NCI-H774 (cell line): ENCODE data around the gene SPATA13.

Source experiments
- DNase-seq: peaks from one replicate; lab custom pipeline; 2025; lab: John Stamatoyannopoulos, UW

Gene SPATA13

GRCh38 chr13:24167666-24168391 is 7.3 kb downstream of the SPATA13 start:
- no peak for DNase-seq

DNA sequence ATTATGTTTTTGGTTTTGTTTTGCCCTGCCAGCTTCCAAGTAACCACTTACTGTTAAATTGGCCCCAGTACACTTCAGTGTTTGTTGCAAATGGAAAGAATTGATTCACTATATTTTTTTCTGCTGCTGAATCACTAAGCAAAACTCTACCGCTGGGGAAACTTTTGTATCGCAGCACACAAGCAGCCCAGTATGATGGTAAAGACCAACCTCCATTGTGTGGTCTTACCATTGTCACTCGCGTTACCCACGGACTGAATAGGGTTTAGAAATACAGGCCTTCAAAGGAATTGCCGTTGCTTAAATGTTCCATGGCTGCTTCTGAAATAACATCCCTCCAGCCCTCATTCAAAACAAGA is 7.9 kb downstream of the SPATA13 start:
- DNase-seq, result no peak

GRCh38 chr13:24168979-24169378 is 8.5 kb downstream of the SPATA13 start:
- DNase-seq, result no peak

DNA sequence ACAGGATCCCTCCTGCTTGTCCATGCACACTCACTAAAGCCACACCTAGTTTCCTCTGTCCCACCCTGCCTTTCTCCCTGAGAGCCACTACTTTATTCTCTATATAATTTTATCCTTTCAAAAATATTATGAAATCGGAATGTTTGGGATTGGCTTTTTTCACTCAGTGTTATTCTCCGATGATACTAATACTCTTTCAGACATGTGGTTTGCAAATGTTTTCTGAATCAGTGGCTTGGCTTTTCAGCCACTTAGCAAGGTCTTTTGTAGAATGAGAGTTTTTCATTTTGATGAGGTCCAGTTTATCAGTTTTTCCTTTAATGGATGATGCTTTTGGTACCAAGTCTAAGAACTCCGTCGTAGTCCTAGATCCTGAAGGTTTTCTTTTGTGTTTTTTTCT is 11.6 kb downstream of the SPATA13 start:
- no peak for DNase-seq

GRCh38 chr13:24173795-24174194 is 13.3 kb downstream of the SPATA13 start:
- no peak for DNase-seq

DNA sequence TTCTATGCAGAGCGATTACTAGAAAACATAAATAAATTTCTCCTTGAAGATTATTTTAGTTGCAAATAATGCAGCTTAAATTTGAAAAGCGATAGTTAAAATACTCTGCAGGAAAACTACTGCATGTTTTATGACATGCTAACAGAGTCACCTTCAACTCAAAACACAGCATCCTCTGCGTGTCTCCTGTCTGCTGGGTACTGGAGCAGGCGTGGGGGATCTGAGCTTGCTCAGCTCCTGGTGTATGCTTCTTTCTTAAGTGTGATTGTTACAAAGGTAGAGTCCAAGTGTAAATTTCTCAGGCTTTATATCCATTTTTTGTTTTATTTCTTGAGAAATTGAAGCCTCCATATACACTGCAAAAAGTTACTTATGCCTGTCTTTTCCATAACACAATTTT is 15.3 kb downstream of the SPATA13 start:
- DNase-seq, result no peak

DNA sequence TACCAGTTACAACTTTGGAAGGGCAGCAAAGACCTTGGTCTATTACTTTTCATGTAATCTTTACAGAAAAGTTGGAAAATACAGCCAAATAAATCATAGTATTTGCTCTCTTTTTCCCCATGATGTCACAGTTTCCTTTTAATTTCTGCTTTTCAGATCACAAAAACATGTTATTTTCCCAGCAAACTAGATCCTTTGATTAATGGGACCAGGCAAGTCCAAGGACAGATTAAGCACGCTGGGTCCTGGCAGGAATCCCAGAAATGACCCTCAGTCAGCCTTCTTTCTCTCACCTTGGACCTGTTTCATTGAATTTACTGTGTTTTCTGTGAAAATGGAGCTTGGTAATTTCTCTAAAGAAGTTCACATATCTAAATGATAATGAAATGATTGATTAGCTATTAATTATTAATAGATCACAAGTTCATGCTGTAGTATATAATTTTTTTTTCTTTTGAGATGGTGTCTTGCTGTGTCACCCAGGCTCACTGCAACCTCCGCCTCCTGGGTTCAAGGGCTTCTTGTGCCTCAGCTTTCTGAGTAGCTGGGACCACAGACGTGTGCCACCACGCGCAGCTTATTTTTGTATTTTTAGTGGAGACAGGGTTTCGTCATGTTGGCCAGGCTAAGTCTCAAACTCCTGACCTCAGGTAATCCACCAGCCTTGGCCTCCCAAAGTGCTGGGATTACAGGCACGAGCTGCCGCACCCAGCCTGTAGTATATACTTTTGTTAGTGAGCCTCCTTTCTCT is 16.0 kb downstream of the SPATA13 start:
- no peak for DNase-seq

DNA sequence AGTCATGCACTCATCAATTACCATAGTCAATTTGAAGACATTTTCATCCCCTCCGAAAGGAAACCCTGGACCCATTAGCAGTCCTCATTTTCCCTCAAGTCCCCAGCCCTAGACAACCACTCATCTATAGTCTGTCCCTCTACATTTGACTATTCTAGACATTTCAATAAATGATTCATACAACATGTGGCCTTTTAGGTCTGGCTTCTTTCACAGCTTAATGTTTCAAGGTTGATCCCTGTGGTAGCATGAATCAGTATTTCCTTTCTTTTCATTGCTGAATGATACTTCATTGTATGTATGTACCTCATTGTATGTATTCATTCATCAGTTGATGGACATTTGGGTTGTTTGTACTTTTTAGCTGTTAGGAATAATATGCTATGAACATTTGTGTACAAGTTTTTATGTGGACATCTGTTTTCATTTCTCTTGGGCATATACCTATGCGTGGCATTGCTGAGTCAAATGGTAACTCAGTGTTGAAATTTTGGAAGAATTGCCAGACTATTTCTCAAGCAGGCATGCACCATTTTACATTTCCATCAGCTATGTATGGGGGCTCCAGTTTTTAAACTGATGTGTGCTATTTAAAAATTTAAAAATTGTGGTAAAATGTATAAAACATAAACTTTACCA is 18.4 kb downstream of the SPATA13 start:
- DNase-seq, result no peak

DNA sequence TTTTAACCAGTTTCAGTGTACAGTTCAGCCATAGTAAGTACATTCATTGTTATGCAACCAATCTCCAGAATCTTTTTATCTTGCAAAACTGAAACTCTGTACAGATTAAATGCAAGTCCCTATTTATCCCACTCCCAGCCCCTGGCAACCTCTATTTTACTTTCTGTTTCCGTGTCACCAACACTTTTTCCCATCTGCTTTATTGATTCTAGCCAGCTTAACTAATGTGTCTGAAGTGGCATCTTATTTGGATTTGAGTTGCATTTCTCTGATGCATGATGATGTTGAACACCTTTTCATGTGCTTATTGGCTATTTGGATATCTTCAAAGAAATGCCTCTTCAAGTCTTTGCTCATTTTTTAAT is 18.9 kb downstream of the SPATA13 start:
- DNase-seq, result no peak

- no peak for DNase-seq
Measured at GRCh38 chr13:24180750-24181377, 20.3 kb downstream of the SPATA13 start.

DNA sequence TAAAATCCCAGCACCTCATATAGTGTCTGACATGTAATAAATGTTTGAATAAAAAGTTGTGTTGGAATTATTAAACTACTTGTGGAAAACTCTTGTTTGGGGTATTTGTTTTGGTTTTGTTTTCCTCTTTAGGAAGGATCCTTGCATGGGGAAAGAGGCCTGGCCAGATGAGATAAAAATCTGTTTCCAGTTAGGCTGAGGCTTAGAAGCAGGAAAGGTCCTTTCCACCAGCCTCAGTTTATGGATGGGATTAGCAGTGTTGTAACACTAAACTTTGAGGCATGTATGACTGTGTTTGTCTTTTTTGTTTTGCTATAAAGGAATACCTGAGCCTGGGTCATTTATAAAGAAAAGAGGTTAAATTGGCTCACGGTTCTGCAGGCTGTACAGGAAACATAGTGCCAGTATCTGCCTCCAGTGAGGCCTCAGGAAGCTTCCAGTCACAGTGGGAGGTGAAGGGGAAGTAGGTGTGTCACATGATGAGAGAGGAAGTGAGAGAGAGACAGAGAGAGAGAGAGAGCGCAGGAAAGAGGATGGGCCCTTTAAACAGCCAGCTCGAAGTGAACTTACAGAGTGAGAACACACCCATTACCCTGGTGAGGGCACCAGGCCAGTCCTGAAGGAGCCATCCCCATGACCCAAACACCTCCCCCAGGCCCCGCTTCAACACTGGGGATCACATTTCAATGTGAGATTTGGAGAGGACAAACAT is 21.6 kb downstream of the SPATA13 start:
- no peak for DNase-seq

- DNase-seq, result no peak
Measured at GRCh38 chr13:24182703-24183081, 22.2 kb downstream of the SPATA13 start.

- no peak for DNase-seq
Measured at GRCh38 chr13:24183741-24184182, 23.2 kb downstream of the SPATA13 start.

DNA sequence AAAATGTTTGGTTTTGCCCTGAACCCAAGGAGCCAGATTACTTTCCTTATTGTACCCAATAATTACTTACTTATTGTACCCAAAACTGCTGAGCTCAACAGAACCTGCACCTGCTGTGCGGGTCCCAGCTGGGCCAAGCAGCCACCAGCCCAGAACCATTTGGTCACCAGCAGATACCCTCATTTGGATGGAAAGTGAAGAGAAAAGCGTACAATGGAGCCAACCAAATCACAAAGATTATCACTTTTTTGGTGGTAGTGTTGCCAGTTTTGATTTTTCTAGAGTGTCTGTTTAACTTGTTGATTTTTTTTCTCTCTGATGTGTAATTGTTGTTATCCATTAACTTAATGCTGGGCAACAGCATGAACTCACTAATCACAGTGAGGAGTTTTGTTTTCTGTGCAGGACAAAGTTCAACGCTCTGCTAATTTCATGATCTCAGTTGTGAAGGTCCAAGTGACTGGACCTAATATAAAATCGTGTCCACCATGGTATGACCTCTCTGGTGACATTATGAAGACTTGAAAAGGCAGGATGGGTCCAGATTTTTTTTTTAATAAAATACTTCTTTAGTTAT is 23.8 kb downstream of the SPATA13 start:
- DNase-seq, result no peak

DNA sequence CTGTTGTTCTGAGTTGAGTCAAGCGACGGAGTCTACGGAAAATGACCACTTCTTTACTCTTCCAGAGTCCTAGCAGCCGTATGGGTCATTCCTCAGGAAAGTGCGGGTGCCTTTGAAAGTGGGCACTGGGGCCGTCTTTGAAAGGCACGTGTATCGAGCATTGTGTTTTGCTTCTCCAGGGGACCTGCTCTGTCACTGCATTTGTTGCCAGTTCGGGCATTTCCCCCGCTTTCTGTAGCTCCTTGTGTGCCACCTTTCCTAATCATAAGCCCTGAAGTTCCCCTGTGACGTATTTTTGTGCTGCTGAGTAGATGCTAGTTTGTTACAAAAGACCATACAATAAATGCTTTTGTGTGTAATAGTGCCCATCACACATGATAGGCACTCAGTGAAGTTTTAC is 24.4 kb downstream of the SPATA13 start:
- DNase-seq, result no peak

GRCh38 chr13:24185591-24186232 is 25.2 kb downstream of the SPATA13 start:
- DNase-seq, result no peak

DNA sequence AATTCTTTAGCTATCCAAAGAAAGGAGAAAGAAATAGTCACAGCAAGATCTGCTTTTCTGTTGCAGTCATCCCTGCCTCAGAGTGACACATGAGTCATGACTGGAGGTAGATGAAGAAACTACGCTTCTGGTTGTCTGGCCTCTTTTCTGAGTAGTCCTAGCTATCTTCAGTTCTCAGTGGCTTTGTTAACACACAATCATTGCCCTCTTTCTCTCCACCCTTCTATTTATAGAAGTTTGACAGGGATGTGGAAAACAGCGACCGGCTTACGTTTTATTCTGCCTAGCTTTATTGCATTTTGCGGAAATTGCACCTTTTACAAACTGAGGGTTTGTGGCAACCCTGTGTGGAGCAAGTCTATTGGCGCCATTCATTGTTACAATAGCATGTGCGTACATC is 26.7 kb downstream of the SPATA13 start:
- no peak for DNase-seq

GRCh38 chr13:24192057-24192810 is 31.7 kb downstream of the SPATA13 start:
- DNase-seq, result no peak

DNA sequence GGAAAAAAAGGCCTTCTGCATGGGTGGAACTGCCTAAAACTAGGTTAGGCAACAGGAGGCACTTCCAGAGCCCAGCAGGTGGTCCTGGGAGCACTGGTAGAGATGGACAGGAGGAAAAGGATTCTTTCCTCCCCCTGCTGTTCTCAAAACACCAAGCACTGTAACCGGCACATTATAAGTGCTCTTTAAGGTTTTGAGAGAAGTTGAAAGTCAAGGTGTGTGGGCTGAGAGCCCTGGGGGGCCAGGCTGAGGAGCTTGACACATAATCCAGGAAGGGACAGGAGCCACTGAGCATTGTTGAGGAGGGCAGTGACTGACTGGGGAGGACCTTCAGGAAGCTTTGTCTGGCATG is 32.3 kb downstream of the SPATA13 start:
- no peak for DNase-seq

DNA sequence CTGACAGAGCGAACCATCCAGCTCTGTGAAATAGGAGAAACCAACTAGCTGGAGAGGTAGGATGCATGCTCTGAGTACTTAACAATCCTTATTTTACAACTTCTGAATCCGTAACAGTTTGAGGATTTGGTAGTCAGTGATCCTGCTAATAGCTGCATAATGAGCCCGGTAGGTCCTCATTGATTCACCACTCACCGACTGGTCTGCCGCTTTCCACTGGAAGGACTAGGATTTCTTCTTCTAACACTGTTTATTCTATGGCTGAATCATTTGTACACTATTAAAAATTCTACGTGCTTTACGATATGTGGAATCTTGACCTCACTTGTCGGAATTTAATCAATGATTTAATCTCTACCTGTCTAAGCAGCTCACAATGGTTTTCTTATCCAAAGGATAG is 33.9 kb downstream of the SPATA13 start:
- DNase-seq, result no peak

- DNase-seq, result no peak
Measured at GRCh38 chr13:24195626-24196025, 35.1 kb downstream of the SPATA13 start.
